Measurements from ENCODE around the gene OR2V2.
"Not testable (repeated sequence)": the region's sequence is repeated elsewhere in the genome, so short reads cannot be mapped to it uniquely, and the experiment has no call there.

The OR2V2 gene, protein sequence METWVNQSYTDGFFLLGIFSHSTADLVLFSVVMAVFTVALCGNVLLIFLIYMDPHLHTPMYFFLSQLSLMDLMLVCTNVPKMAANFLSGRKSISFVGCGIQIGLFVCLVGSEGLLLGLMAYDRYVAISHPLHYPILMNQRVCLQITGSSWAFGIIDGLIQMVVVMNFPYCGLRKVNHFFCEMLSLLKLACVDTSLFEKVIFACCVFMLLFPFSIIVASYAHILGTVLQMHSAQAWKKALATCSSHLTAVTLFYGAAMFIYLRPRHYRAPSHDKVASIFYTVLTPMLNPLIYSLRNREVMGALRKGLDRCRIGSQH

DNA sequence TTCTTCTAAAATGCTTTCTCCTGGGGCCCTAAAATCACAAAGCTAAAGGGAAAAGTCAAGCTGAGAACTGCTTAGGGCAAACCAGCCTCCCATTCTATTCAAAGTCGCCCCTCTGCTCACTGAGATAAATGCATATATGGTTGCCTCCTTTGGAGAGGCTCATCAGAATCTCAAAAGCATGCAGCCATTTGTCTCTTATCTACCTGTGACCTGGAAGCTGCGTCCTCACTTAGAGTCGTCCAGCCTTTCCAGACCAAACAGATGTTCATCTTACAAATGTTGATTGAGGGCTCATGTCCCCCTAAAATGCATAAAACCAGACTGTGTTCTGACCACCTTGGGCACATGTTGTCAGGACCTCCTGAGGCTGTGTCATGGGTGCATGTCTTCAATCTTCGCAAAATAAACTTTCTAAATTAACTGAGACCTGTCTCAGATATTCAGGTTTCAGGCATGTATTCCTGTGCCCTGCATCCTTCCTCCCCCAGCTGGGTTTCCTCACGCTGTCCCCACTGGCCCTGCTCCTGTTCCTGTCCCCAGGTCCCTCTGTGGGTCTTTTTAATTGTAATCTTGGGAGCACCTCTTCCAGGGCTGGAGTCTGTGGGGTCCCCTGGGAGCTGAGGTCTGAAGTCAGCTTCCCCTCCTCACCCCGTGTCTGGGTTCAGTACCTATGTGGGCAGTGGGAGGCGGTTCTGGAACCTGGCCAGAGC is at the start of gene OR2V2:
Gene OR2V2 (plus strand): TSS at position 660 of the 710 bp plus-strand sequence. CDS start 7,357 bp downstream, outside the sequence.
- in situ Hi-C loops (cut with MboI; ENCODE audit: low sequenced_read_pairs): not testable (repeated sequence)

DNA sequence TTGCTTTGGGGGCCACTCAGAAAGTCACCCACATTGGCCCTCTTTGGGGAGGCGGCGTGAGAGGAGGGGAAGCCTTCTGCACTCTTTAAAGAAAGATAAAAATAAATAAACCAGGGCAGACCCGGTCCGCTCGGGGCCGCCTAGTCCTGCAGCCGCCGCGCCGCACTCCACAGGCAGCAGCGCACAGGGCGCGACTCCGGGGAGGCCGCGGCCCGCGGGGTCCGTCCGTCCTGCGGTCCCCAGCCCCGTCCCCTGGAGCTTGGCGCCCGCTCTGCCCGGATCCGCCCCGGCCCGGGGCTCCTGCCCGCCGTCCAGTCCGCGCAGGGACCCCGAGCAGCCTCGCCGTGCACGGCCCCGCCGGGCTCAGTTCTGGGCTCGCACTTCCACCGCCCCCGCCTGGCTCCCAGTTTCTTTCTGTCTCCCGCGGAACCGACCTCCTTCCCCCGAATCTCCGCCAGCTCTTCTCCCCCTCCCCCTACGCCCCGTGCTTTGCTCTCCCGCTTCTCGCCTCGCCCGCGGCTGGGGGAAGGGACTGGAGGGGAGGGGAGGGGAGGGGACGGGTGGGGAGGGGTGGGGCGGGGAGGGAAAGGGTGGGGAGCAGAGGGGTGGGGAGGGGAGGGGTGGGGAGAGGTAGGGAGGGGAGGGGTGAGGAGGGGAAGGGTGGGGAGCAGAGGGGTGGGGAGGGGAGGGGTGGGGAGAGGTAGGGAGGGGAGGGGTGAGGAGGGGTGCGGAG is 49.5 kb upstream of the OR2V2 start:
- in situ Hi-C loops (cut with MboI; ENCODE audit: low sequenced_read_pairs): not testable (repeated sequence)

DNA sequence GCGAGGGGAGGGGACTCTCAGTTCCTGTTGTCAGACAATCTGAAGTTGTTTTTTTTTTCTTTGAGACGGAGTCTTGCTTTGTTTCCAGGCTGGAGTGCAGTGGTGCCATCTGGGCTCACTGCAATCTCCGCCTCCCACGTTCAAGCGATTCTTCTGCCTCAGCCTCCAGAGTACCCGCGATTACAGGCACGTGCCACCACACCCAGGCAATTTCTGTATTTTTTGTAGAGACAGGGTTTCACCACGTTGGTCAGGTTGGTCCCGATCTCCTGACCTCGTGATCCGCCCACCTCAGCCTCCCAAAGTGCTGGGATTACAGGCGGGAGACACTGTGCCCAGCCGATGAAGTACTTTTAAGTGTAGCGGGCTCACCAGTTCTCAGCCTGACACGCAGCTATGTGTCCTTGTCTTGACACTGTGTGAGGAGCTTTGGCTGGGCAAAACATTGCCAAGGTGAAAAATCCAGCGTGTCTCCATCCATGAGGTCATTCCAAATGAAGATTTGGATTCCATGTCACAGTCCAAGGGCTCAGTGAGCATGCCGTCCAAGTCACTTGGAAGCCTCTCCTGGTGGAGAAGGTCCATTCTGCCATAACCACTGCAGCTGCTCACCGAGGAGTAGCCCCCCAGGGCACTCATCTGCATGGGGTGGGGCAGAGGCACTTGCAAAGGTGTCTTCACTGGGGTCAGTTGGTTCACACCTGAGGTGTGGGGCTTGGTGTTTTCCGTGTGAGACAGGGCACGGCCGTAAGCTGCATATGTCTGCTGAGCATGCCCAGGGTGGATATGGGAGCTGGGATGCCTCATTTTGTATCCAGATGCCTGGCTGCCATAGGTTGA is 48.4 kb upstream of the OR2V2 start:
- in situ Hi-C loops (cut with MboI; ENCODE audit: low sequenced_read_pairs): no loop called here

DNA sequence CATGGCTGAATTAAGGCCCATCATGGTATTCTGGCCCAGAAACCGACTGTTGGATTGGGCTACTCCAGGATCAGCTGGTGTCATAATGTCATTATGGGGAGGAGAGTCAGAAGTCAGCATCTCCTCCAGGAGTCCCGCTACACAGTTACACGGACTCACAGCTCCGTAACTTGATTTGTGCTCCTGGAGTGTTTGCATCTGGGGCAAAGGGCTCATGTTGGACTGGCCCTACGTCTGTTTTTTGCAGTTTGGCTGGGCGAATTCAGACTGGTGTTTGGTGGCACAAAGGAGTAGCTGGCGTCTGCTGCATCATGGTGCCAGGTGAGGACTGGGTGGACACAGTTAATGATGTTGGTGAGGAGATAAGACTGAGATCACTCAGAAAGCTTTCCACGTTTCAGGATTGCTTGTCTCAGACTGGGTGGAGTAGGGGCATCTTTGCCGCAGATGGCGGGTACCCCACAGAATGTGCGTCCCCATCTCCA is 47.7 kb upstream of the OR2V2 start:
- in situ Hi-C loops (cut with MboI; ENCODE audit: low sequenced_read_pairs): no loop called here

DNA sequence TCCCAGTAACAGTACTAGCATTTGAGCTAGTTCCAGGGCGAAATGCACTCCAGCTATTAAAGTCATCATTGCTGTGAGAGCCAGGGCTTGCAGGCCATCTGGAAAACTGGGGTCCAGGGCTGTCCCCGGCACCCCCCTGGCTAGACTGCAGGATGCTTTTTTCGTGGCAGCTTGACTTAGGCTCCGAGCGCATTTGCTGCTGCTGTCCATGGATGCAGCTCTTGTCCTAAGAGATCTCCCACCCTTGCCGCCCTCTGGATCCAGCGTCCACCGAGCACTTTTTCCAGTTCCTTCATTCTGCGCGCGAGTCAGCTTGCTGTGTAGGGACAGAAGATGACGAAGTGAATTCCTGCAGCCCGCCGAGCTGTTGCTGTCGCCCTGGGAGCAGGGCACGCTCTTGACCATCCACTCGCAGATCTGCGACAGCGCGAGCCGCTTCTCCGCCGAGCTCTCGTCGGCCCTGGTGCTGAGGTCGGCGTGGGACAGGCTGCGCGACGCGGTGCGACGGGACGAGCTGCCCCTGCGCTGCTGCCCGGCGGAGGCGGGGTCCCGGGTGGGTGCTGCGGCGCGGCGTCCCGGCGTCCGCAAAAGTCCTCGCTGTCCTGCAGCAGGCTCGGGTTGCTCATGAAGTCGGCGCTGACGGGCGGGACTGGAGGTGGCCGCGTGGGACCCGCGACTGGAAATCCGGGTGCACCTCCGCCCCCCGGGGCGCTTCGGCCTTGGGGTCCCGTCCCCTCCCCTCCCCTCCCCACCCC is 47.1 kb upstream of the OR2V2 start:
- in situ Hi-C loops (cut with MboI; ENCODE audit: low sequenced_read_pairs): no loop called here

DNA sequence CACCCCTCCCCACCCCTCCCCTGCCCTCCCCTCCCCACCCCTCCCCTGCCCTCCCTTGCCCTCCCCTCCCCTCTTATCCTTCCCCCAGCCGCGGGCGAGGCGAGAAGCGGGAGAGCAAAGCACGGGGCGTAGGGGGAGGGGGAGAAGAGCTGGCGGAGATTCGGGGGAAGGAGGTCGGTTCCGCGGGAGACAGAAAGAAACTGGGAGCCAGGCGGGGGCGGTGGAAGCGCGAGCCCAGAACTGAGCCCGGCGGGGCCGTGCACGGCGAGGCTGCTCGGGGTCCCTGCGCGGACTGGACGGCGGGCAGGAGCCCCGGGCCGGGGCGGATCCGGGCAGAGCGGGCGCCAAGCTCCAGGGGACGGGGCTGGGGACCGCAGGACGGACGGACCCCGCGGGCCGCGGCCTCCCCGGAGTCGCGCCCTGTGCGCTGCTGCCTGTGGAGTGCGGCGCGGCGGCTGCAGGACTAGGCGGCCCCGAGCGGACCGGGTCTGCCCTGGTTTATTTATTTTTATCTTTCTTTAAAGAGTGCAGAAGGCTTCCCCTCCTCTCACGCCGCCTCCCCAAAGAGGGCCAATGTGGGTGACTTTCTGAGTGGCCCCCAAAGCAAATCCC is 46.2 kb upstream of the OR2V2 start:
- in situ Hi-C loops (cut with MboI; ENCODE audit: low sequenced_read_pairs): not testable (repeated sequence)

DNA sequence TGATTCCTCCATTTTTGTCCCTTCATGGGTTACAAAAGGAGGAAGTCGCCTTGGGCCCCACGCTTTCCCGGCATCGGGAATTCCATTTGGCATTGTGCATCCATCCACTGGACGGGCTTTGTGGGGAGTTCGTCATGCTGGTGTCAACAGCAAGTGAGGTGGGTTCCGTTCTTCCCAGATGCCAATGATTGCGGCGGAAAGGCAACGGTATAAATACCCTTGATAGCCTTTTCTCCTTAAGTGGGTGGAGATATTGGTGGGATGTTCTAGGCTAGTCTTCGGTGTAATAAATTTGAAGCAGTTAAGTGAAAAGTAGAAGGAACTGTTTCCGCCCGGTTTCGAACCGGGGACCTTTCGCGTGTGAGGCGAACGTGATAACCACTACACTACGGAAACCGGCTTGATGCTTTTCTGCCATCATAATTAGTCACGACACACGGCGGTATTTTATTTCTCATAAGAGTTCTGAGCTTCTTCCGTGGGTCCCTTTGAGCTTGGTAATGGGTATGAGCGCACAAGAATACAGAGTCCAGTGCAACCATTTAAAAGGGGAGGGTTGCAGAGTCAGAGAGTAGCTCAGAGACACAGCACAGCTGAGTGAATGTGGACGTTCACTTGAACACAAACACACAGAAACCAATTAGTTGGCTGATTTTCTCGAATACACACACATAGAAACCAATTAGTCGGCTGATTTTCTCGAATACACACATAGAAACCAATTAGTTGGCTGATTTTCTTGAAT is 45.3 kb upstream of the OR2V2 start:
- in situ Hi-C loops (cut with MboI; ENCODE audit: low sequenced_read_pairs): not testable (repeated sequence)

DNA sequence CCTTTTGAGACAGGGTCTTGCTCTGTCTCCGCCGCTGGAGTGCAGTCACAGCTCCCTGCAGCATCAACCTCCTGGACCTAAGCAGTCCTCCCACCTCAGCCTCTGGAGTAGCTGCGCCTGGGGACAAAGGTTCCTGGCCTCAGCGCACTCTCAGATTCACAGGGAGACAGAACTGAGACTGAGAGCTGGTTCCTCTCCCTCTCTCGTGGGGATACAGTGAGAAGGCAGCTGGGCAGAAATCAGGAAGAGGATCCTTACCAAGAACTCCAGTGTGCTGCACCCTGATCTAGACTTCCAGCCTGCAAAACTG is 43.2 kb upstream of the OR2V2 start:
- in situ Hi-C loops (cut with MboI; ENCODE audit: low sequenced_read_pairs): not testable (repeated sequence)

DNA sequence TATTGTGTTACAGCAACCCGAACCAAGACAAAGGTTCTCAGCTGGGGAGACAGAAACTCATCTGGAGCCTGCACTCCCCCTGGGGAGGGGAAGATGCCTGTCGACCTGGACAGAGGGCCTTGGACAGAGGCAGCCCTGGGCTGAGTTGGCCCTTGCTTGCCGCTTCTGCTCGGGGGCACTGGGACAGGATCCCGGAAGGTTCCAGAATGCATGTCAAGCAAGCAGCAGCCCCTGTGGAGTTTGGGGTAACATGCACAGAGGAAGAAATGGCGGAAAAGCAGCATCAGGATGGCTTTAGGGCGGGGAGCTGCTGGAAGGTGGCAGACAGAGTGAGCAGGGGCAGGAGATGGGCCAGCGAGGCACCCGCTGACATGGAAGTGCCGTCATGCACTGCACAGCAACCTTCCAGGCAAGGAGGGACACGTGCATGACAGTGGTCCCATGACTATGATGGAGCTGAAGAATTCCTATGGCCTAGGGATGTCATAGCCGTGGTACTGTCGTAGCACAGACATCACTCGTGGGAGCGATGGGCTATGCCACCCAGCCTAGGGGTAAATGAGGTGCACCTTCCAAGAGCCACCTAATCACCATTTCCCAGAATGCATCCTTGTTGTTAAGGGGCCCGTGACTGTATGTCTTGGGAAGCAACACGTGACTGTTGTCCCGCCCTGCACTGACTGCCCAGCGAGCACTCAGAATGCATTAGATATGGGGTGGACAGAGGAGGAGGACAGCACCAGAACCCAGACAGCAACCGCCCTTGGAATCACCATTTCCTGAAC is 42.6 kb upstream of the OR2V2 start:
- in situ Hi-C loops (cut with MboI; ENCODE audit: low sequenced_read_pairs): not testable (repeated sequence)

DNA sequence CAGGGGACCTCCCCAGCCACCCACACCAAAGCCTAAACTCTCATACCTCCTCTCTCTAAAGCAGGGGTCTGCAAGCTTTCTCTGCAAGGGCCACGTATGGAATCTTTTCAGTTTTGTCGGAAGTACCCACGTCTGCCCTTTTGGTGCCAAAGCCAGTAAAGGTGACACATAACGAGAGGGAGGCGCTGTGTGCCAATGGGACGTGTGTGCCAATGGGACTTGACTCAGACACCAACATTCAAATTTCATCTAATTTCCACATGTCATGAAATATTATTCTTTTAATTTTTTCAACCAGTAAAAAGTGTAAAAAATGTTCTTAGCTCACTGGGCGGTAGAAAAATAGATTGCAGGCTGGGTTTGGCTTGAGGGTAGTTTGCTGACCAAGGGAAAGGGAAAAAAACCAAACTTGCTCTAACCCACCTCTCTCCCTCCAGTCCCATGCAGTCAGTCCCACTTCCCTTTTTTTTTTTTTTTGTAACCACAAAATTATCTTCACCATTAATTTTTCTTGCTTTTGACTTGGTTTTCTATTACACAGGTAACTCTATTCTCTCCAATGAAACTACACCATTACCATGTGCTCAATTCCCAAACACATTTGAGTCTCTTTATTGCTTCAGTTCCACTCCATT is 41.9 kb upstream of the OR2V2 start:
- in situ Hi-C loops (cut with MboI; ENCODE audit: low sequenced_read_pairs): no loop called here

DNA sequence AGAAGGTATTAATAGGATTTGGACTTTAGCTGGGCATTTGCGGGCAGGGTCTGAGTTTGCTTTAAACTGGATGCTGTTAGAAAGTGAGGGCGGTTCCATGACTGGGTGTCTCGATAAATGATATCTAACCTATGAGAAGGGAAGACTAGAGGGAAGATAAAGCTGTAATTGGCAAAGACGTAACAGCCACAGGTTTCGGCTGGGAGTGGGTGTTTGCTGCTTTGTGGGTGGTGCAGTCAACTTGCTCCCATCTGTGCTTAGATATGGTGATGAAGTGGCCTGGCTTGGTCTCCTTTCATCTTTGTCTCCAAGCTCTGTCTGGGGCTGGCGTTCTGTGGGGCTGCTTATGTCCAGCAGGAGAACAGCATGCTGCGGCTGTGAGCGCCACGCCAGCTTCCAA is 39.7 kb upstream of the OR2V2 start:
- in situ Hi-C loops (cut with MboI; ENCODE audit: low sequenced_read_pairs): no loop called here

DNA sequence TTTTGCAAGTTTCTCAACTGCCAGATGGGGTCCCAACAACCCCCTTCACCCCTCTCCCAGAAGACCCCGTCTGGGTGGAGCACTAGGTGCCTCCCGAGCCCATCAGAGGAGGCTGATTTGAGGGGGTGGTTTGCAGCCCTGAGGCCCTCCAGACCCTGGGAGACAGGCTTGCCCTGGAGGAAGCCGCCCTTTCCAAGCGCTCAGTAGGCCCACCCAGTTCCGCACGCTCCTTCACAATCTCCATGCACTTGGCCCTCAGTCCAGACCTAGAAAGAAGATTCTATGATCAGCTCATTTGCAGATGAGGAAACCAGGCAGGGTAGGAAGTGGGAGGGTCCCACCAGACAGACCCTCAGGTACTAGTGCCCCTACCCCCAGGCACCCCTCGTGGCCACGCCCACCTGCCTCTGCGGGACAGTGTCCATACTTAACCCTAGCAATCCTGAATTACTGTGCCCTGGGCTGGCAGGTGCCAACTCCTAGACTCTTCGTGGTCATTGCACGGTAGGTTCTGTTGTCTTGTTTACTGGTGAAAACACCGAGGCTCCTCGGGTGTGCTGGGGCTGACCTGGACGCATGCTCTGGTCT is 38.7 kb upstream of the OR2V2 start:
- in situ Hi-C loops (cut with MboI; ENCODE audit: low sequenced_read_pairs): no loop called here

DNA sequence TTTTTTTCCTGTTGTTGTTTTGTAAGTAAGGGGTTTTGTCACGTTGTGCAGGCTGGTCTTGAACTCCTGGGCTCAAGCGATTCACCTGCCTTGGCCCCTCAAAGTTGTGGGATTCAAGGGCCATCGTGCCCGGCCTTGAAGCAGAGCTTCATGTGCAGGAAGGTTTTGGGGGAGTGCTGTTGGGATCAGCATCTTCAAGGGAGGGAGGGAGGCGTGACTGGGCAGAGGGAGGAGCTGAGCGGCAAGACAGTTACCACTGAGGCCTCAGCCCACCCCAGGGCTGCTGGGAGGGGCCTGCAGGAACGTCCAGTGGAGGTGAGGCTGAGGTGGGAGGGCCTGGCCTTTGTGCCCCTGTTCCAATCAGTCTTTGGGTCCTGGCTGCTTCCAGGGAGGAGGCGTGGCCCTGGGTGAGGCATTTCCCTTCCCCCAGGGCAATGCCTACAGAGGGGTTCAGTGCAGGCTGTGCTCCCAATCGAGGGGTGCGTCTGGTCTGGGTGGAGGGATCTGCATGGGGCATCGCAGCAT is 37.8 kb upstream of the OR2V2 start:
- in situ Hi-C loops (cut with MboI; ENCODE audit: low sequenced_read_pairs): no loop called here

DNA sequence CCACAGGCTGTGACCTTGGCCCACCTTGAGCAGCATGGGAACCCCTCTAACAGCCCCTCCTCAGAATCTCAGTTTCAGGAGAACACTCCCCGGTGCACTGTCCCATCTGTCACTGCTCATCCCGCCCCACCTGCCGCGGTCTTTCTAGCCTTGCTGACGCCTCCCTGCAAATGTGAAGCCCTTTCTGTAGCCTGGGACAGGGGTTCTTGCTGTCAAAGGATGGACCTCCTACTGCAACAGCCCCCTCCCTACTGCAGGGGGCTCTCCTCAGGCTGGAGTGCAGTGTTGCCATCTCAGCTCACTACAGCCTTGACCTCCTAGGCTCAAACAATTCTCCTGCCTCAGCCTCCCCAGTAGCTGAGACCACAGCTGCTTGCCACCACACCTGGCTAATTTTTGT is 36.4 kb upstream of the OR2V2 start:
- in situ Hi-C loops (cut with MboI; ENCODE audit: low sequenced_read_pairs): no loop called here

DNA sequence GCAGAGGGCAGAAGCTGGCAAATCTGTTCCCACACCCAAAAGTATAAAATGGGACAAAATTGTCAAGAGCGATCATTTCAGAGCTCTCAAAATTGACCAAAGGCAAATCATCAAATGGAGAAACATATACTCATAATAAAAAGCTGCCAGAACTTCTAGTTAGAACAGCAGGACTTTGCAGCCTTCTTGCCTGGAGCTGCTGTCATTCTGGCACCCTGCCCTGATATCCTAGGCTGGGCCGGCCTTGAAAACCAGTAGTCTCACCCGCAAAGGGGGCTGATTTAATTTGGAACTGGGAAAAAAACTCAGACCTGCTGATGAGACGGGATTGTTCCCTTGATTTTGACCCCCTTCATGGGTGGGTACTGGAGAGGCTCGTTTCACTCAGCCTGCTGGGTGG is 34.9 kb upstream of the OR2V2 start:
- in situ Hi-C loops (cut with MboI; ENCODE audit: low sequenced_read_pairs): no loop called here

DNA sequence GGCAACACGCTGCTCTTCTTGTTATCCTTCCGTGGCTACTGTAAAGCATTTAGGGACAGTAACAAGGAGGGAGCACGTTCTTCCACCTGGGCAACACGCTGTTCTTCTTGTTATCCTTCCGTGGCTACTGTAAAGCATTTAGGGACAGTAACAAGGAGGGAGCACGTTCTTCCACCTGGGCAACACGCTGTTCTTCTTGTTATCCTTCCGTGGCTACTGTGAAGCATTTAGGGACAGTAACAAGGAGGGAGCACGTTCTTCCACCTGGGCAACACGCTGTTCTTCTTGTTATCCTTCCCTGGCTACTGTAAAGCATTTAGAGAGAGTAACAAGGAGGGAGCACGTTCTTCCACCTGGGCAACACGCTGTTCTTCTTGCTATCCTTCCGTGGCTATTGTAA is 33.8 kb upstream of the OR2V2 start:
- in situ Hi-C loops (cut with MboI; ENCODE audit: low sequenced_read_pairs): not testable (repeated sequence)

DNA sequence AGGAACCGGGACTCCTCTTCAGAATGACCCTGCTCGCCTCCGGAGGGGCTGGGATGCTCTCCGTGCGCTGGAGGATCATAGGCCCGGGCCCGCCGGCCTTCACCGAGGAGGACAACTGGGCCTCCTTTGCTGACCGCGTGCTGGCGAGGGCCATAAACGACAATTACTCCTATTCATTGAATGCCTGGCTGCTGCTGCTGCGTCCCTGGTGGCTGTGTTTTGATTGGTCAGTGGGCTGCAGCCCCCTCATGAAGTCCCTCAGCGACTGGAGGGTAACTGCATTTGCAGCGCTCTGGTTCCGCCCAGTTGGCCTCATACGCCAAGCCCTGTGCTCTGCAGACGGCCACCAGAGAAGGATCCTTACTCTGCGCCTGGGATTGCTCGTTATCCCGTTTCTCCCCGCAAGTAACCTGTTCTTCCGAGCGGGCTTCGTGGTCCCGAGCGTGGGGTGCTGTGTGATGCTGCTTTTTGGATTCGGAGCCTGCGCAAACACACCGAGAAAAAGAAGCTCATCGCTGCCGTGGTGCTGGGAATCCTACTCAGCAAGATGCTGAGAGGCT is 33.0 kb upstream of the OR2V2 start:
- in situ Hi-C loops (cut with MboI; ENCODE audit: low sequenced_read_pairs): no loop called here
